UCSD-AML1 (cell line): ENCODE results near the gene MRPS23.

Experiments
- DNase-seq: peaks from one replicate; lab custom pipeline; 2025; ENCODE audit not compliant: unreplicated experiment; lab: John Stamatoyannopoulos, UW

Gene MRPS23

DNA sequence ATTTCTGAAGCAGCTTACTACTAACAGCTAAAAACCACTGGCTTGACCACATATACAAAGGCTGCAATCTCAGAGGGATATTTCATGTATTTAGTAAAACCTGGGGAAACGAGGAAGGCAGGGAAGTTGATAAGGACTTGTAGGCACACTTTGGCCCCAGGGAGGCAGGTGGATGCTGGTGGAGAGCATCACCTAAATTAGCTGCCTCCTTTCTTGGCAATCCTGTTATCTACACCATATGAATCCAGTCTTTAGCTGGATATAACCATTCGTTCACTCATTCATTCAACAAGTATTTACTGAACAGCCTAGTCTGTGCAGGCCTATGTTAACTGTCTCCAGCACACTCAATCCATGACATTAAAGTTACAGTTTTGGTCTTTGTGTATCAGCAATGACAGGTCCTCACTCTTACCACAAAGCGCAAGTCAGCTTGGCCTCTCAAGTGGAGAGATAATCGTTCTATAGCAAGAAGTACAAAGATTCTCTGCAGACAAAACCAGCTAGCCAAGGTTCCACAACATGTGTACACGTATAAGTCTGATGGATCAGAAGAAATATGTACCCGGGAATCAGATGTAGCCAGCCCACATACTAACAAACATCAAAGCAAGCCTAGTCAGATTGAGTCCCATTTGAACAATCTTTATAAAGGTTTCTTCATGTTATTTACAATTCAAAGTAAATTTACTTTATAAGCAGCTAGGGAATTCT, 10.8 kb downstream of the MRPS23 start:
- no peak for DNase-seq

DNA sequence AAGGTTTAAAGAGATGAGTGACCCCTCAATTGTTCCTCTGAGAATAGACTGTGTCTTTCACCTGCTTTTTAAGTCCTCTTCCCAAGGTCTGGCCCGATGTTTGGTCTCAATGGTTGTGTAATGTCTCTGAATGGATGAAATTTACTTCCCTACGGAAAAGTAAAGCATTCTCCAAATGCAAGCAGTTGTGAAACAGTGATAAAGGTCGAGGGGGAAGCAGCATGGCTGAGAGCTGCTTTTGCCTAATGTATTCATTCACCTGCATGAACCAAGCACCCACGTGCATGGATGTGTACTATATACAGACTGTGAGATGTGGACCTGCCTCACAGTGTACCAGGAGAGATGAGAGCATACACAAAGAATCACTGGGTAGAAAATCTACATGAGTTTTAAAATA, 11.4 kb downstream of the MRPS23 start:
- no peak for DNase-seq

DNA sequence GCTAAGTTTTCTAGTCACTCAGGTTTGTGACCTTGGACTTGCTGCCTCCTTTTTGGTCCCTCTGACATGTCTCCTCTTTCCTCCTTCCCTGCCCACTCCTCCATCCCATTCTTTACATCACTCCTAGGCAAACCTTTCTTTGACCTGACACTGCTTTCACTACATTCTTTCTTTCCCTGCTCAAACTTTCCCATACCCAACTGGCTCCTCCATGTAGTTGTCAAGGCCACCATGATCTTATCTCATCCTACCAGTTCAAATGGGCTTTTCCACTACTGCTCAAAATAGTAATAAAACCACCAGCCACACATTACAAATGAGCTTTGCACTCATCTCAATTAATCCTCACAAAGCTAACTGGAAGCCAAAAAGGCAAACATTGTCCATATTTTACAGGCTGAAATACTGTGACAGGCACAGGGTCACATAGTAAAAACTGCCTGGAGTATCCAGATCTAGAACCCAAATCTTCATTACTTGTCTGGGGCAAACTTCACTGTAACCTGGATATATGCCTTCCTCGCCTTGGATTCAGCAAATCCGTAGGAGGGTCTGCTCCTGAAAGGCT, 14.4 kb downstream of the MRPS23 start:
- no peak for DNase-seq

DNA sequence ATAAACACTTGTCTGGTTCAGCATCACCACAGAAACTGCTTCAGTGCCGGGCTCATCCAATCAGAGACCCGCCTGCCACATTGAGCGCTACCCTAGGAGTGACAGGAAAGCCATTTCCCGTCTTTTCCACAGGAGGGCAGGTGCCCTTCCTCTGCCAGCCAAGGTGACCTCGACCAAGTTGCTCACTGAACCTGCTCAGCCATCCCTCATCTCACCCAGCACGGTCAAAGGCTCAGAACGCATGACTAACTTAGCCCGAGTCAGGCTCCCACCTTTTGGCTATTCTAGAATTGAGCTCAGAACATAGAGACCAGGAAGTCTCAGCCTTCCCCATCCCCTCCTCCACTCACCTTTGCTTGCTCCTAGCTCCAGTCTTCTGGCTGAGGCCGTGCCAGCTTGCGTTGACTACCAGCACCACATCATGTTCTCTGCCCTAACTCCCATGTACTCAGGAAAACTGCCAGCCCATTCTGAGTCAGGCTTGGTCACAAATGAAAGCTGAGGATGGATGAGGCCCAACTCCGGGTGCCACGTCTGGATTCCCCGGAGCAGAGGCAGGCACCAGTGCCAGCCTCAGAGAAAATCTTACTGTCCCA, 15.6 kb downstream of the MRPS23 start:
- DNase-seq, result no peak

DNA sequence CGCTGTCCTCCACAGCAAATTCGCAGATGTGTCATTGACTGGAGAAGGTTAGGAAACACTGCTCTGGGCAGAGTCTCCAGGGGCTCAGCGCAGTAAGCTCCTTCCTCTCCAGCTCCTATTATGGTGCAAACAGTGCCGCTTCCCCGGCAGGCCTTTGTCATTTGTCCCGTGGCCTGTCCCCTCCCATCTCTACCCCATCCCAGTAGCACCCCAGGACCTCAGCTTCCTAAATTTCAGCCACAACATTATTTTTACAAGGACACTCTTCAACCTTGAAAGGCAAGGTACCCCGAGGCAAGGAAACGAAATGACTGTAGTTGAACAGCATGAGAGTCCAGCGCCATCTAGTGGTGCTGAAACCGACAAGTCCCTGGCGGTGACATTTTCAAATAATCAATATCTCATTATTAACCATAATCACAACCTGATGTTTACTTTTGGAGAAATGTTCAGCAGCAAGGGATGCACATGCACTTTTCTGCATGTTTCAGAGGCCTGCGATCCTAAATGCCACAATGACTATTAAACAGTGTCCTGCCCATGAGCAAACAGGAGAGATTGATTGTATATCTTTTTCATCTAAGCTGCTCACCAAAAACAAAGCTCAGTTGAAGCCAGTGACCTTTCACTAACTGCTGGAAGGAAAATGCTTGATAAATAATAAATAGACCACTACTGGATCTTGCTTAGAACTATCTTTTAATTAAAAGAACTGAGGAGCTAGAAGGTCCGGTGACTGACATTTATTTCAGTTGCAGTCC, 16.5 kb downstream of the MRPS23 start:
- peak; percentile 61 for DNase-seq

DNA sequence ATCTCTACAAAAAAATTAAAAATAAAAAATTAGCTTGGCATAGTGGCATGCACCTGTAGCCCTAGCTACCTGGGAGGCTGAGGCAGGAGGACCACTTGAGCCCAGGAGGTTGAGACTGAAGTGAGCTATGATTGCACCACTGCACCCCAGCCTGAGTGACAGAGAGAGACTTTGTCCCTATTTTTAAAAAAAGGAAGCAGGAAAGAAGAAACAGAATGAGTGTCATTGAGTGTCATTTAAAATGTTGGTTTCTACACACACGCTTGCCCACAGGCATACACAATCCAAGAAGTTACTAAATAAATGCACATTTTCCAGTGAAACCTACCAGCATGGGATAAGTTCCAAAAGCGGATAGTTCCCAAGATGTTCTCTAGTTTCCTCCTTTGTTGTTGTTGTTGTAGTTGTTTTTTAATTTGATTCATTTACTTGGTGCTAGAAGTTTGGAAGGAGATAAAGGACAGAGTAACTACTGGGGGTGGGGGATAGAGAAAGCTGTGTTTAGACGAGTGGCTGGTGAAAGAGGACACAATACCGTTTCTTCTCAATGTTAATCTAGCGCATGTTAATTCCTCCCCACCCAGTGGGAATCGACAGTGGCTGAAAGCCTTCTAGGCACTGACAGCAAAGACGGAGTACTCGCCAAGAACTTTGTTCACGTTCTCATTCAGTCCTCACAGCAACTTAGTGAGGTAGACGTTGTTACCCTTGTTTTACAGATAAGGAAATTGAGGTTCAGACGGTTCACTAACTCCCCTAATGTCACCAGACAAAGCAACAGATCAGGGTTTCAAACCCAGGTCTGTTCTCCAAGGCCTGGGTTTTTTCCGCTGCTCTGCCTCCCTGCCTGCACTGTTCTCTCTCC, 17.3 kb downstream of the MRPS23 start:
- no peak for DNase-seq

DNA sequence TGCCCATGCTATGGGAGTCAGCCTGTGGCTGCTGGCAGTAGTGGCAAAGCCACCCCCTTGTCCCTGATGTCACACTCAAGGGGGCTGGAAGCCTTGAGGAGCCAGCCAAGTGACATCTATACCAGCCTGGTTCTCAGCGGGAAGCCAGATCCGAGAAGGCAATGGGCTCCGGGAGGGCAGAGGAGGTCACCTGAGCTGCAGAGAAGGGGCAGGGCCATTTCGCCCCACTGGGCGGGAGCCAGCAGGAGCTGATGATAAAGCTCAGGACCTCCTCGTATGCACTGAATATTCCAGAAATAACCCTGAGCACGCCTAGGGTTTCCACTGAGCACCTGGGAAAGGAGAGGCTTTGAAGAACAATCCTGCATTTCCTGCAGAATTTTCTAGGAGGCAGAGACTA, 19.0 kb downstream of the MRPS23 start:
- no peak for DNase-seq

DNA sequence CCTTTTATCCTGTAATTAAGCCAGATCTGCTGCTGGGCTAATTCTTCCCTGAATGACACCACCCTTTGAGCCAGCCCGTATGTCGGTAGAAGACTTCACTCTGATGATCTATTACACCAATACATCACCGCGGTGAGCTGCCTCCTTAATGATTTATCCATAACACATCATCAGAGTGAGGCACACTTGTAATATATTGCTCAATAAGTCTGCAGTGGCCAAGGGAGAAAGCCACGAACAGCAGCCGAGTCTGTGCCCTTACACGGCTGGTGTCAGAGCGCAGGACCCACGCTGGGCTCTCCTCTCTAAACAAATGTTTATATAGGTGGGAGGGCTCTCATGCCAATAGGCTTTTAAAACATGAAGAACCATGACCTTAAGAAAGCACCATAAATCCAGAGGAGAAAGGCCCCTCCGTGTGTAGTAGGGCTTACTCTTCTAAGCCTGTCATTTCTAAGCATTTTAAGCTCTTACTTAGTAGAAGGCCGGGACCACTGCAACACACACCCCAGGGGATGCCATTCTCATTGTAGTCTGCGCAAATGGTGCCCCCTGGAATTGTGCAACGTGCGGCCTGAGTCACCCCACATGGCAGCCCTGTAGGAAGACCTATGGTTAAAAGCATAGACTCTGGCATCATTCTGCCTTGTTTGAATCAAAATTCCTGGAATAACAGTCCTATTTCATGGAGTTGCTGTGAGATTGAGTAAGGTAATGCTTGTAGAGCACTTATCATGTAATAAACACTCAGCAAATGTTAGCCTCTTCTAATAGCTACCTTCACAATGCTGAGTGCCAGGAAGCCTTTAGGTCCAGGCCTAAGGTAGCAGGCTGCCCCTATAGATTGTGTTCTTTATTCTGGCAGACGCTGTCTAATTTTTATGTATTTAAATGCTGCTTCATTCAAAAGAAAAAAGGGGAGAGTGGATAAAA, 26.1 kb downstream of the MRPS23 start:
- DNase-seq, result no peak

DNA sequence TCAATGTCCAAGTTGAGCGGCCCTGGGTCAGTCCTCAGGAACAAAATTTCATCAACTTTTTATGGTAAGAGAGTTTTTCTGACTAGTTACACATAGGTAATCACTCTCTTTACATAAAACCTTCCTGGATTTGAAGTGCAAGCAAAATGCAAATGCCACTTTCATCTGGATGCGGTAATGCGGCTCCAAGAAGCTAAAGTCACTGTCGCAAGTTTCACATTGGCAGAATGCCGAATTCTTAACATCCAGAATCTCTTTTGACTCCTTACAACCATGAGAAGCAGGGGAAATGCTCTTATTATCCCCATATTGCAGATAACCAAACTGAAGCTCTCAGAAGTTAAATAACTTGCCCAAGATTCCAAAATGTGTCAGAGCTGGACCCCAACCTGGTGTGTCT, 30.0 kb downstream of the MRPS23 start:
- no peak for DNase-seq

DNA sequence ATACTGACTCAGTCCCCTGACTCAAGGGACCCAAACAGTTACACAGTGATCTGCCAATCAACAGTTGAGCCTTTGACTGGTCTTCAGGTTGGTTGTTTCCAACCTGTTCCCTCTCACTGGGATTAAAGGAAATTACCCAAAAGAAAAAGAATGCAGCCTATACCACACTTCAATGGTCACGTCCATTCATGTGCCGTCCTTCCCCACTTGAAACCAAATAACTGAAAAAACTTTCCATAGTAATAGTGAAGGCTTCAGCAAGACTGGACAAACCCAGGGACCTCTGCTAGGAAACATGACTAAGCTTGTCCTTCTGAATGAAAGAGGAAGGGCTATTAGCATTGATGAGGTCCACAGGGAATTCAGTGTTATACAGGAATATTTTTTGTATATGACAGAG, 30.6 kb downstream of the MRPS23 start:
- no peak for DNase-seq

DNA sequence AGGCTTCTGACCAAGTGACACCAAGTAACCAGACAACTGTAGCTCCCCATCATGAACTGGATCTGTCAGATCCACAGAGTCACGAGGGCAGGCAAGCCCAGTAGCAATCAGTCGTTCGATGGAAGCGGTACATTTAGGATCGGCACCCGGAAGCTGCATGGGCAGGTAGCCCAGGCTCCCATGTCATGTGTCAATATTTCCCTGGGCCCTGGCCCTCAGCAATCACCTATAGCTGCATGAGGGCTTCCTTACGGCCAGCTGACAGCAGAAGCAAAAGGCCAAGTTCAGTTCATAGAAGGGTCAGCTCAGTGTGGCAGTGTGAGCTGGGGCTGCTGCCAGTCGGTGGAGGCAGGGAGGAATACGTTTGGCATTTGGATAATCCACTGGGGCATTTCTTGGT, 31.8 kb downstream of the MRPS23 start:
- no peak for DNase-seq

DNA sequence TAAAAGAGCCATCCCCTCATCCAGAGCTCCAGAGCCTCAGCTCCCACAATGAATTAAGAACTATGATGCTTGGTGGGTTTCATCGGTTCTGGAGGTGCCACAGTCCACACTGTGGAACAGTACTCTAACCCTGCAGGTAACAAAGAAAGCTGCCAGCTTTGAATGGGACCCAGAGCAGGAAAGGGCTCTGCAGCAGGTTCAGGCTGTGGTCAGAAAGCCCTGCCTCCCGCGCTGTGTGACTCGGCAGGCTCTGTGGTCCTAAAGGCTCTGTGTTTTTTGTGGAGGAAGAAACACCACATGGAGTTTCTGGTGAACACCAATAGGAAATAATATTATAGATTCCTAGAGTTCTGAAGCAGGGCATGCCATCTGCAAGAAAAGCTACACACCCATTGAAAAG, 32.5 kb downstream of the MRPS23 start:
- DNase-seq, result peak; percentile 34

DNA sequence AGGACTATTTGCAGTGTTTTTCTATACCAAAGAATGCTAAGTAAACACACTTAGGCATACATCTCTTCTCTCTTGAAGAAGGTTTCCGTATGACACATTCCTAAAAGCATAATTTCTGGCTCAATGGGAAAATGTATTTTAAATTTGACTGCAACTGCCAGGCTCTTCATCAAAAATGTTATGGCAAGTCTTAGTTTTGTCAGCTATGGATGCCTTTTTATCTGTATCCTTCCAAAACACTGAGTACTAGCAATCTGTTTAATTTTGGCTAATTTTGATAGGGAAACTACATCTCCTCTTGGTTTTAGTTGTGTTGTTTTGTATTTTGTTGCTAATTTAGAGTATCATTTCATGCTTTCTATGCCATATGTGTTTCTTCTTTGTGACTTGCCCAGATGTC, 35.4 kb downstream of the MRPS23 start:
- no peak for DNase-seq

DNA sequence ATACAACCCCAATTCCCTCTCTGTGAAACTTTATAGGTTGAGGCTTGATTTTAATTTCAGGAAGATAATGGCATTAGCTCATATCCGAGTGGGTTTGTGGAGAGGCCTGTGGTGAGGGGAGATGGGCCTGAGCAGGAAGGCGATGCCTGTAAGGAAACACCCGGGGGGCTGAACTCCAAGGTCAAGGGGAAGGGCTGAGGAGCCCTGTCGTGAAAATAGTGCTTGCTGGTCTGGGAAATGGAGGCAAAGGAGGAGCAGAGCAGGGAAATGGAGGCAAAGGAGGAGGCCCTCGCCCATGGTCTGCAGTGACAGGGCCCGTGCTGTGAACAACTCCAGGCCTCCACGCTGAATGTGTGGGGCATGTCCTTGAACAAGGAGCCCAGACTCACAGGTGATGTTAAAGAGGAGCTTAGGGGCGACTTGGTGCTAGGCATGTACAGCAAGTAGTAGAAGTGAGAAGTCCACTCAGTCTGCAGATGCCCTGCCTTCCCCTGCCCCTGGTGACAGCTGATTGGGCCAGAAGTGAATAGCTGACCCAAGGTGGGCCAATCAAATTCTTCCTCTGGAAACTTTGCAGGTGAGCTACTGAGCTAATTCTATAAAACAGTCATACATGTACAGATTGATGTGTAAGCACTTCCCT, 38.1 kb downstream of the MRPS23 start:
- DNase-seq, result peak; percentile 46

DNA sequence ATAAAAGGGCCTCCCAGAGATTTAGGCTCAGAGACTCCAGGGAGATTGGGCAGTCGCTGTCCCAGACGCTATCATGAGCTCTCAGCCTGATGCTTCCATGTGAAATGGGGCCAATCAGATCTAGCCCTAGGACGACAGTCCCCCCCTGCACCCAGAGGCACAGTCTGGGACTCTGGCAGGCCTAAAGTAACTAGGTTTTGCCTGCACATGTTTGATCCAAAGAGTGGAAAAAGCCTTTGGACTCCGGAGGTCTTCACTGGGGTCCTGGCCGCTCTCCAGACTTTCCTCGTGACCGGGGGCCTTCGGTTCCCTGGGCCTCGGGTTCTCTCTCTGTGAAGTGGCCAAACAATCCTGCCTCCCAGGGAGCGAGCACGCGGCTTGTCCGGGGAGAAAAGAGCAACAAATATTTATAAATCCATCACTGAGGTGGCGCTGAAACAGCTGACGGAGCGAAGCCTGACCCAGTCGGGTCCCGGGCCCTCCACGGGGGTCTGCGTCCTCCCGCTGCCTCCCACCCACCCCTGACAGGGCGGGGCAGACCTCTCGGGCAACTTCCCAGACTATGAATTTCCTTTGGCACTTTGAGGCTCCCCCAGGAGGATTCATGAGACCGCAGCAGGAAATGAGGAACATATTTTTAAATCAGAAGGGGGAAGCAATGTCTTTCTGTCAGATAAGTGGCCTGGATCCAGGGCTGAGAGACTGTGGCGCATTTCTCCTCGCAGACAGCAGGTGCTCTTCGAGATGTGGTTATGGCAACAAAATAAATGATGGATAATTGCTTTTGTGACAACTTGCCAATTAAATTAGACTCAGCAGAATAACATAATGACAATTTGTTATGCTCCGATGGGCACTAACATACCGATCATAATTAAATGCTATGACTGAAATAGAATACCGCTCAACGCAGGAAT, 38.9 kb downstream of the MRPS23 start:
- DNase-seq, result peak; percentile 56

DNA sequence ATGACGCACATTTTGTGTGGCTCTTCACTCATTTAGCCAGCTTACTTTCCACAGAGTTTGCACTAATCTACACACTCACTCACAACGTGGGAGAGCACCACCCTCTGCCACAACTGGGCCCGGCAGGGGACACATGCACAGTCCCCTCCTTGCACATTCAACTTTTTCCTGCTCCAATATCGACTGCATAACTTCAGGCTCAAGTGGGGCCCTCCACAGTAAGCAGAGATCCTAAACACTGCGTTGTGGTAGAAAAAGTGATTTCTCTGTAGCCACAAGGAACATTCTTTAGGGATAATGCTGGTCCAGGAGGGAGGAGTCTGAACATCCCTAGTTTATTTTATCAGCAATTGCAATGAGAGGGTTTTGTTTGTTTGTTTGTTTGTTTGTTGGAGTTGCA, 40.0 kb downstream of the MRPS23 start:
- DNase-seq, result no peak

DNA sequence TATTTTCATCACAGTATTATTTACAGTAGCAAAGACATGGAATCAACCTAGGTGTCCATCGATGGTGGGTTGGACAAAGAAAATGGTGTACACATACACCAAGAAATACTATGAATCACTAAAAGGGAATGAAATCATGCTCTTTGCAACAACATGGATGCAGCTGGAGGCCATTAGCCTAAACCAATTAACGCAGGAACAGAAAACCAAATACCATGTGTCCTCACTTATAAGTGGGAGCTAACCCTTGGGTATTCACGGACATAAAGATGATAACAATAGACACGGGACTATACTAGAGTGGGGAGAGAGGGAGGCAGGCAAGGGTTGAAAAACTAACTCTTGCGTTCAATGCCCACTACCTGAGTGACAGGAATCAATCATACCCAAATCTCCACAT, 41.0 kb downstream of the MRPS23 start:
- DNase-seq, result no peak

DNA sequence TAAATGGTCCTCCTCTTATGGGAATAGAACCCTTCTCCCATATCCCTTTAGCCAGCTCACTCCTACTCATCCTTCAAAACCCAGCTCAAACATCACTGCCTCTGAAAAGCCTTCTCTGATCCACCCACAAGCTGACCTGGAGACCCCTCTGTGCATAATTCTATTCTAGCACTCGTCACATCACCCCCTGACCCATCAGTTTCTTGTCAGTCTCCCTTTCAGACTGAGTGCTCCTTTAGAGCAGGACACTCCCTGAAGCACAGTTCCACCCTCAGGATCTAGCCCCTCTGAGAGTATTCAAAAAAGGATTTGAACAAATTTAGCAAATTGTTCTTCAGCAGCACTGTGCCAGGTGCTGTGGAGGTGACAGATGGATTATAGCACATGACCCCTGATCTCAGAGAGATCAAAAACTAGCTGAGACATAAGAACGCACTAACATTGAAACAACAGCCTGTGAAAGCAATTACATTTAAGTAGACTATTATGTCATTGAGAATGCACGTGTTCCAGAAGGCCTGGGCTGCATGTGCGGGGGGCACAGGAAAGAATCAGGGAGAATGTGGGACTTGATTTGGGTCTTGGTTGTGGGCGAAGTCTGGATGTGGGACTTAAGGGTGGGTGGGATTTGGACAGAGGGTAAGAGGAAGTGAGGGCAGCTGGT, 43.5 kb downstream of the MRPS23 start:
- DNase-seq, result no peak
